Renal cortex interstitium (tissue), 11 donors: ENCODE results near the gene IL22RA2. TPM values are rescaled to one million over a fixed set of nuclear protein-coding genes. Genes with fewer than 3 reads are reported as not detected.

Experiments used
- DNase-seq, 11 donors: peaks; one replicate each; pipeline ENCODE4 v3.0.0-alpha.2; 2013; ENCODE audit warnings: low read depth in 9 of 11, low spot score in 4 of 11; ENCODE audit errors: extremely low read depth in 1 of 11
- polyA plus RNA-seq, 3 donors: library from polyadenylated mRNA; unstranded; fragments of 120-200 nt; gene quantifications; one replicate each; pipeline ENCODE4 v1.2.1, GENCODE V29; 2013; ENCODE audit not compliant: insufficient read length in 3 of 3

IL22RA2 gene
- polyA plus RNA-seq, 3 donors = not detected

- DNase-seq = no peak
Observed at GRCh38 chr6:137201006-137201405, 27.6 kb upstream of the IL22RA2 start.

GRCh38 chr6:137200288-137200687 lies 26.8 kb upstream of the IL22RA2 start:
- no peak for DNase-seq

- no peak for DNase-seq
Observed at GRCh38 chr6:137197684-137198645, 24.5 kb upstream of the IL22RA2 start.

- DNase-seq = no peak
Observed at GRCh38 chr6:137193256-137194070, 20.0 kb upstream of the IL22RA2 start.

- no peak for DNase-seq
Observed at GRCh38 chr6:137192821-137193220, 19.4 kb upstream of the IL22RA2 start.

- DNase-seq = peak in 8 of 11 donors; percentile 9 to 31 (median 26)
Observed at GRCh38 chr6:137191670-137192069, 18.2 kb upstream of the IL22RA2 start.

- peak in 1 of 11 donors; percentile 1 for DNase-seq
Observed at GRCh38 chr6:137191236-137191635, 17.8 kb upstream of the IL22RA2 start.

- no peak for DNase-seq
Observed at GRCh38 chr6:137190583-137191094, 17.2 kb upstream of the IL22RA2 start.

GRCh38 chr6:137188855-137189254 lies 15.4 kb upstream of the IL22RA2 start:
- no peak for DNase-seq

- DNase-seq = no peak
Observed at GRCh38 chr6:137185290-137185689, 11.8 kb upstream of the IL22RA2 start.

GRCh38 chr6:137182654-137183073 lies 9.2 kb upstream of the IL22RA2 start:
- DNase-seq = no peak

GRCh38 chr6:137181891-137182653 lies 8.6 kb upstream of the IL22RA2 start:
- DNase-seq = no peak

- no peak for DNase-seq
Observed at GRCh38 chr6:137177611-137178010, 4.2 kb upstream of the IL22RA2 start.

GRCh38 chr6:137176729-137177128 lies 3.3 kb upstream of the IL22RA2 start:
- no peak for DNase-seq

GRCh38 chr6:137175868-137176245 lies 2.4 kb upstream of the IL22RA2 start:
- no peak for DNase-seq

GRCh38 chr6:137175157-137175867 lies 1.9 kb upstream of the IL22RA2 start:
- DNase-seq = no peak

- DNase-seq = no peak
Observed at GRCh38 chr6:137172734-137173431, 561 bp downstream of the IL22RA2 start.
